ENCODE results near the gene PRPF6.

The PRPF6 gene

GRCh38 chr20:64021124-64021975, 40.4 kb downstream of the PRPF6 start:
- no peak for DNase-seq

DNA sequence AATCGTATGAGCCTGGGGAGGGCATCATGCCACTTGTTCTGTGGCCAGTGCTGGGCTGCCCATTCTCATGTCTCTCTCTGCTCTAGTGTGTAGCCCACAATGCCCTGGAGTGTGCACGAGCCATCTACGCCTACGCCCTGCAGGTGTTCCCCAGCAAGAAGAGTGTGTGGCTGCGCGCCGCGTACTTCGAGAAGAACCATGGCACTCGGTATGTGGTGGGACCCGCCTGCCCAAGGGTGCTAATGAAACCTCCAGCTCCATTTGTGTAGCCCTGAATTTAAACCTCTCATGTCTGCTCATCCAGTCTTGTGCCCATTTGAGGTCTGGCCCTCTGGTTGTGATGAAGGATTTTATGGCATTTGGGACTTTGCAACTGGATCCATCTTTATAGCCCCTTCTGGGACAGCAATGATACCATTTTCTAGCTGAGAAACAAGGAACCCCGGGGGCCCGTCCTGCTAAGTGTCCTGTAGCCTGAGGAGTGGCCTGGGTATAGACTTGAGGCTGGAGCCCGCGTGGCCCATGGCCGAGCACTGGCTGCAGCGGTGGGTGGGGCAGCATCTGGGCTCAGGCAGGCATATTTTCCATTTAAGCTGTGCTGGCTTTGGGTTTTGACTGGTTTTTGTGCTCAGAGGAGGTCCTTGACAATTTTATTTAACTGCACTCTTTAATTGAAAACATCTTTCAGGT, 41.9 kb downstream of the PRPF6 start:
- DNase-seq = no peak

GRCh38 chr20:64023361-64024140, 42.6 kb downstream of the PRPF6 start:
- no peak for DNase-seq

DNA sequence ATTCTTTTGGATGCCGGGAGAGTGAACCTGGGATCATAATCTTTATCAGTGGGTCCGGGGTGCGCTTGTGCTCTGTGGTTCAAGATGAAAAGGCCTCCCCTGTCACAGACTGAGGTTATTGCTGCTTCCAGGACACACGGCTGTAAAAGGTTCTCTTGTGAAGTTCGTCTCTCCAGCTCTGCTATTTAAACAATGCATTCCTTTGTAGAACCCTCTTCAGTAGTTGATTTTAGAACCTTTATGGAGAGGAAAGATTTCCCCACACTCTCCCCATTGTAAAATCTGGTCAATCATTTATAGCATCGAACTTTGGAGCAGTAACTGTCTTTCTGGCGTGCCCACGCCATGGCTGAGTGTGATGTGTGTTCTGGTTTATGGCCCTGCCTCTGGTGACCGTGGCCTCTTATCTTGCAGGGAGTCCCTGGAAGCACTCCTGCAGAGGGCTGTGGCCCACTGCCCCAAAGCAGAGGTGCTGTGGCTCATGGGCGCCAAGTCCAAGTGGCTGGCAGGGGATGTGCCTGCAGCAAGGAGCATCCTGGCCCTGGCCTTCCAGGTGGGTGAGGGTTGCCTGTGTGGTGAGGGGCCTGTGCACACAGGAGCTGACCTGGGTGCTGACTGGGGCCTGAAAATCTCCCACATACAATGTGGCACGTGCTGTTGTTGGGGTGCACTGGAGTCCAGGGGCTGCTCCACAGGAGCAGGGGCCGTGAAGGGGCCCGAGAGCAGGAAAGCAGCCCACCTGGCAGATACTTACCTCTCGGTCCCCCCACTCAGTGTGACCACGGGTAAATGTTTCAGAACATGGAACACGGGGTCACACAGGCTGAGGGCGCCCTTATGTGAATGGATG, 43.4 kb downstream of the PRPF6 start:
- DNase-seq = no peak

DNA sequence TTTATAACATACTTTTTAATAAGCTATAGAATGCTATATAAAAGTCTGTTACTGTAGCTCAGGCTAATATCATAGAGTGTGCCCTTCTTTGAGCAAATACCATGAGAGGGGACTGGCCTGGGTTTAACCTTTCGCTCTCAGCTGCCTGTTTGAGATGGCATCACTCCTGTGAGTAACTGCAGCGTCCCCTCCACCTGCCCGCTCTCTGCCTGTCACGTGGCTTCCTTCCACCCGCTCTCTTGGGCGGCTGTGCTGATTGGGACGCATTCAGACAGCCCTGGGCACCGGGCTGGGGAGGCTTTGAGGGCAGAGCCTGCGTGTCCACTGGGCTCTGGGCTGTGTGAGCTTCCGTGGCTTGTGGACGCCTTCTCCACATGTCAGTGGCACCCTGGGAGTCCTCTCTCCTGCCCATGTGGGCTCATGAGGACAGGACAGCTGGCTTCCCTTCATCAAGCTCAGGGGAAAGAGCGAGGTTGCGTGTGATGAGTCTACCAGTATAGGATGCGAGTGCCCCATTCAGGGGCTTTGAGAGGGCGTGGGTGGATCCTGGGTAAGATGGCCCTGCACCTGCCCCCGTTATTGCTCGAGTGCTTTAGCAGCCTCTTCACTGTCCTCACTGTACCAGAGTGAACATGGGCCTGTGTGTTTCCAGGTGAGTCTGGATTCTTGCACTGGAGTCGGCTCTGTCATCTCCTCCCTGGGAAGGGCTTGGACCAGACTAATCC, 44.3 kb downstream of the PRPF6 start:
- DNase-seq = no peak

DNA sequence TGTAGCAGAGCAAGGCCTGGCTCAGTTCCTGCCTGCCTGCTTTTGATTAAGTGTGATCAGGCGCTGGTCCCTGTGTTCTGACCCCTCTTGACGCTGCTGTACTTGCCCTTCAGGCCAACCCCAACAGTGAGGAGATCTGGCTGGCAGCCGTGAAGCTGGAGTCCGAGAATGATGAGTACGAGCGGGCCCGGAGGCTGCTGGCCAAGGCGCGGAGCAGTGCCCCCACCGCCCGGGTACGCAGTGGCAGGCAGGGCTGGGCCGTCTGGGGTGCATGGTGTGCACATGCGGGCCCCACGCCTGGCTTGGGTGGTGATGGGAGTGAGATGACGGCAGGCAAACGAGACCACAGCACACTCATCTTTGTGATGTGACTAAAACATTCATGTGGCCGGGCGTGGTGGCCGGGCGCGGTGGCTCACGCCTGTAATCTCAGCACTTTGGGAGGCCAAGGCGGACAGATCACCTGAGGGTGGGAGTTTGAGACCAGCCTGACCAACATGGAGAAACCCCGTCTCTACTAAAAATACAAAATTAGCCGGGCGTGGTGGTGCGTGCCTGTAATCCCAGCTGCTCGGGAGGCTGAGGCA, 45.0 kb downstream of the PRPF6 start:
- no peak for DNase-seq

DNA sequence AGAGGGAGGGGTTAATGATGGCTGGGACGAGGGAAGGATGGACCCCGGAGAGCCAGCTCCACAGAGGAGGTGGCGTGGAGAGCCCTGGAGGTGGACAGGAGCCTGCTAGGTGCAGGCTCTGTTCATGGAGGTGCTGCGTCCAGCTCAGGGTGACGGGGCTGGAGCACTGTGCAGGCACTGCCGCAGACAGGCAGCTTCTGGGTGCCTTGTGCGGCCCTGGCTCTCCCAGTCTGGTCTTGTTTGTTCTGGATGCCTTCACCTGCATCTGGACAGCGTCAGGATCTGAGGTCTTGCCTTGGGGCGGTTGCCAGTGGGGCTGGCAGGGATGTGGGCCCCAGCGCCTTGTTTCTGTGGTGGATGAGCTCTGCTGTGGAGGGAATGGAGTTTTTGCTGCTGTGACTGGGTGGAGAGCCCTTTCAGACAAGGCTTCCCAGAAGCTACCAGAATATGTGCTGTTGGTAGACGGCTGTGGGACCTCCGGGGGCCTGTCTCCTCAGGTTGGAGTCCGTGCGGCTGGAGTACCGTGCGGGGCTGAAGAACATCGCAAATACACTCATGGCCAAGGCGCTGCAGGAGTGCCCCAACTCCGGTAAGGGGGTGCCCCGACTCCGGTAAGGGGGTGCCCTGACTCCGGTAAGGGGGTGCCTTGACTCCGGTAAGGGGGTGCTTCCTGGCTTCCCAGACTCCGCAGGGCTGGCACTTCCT, 47.2 kb downstream of the PRPF6 start:
- no peak for DNase-seq

DNA sequence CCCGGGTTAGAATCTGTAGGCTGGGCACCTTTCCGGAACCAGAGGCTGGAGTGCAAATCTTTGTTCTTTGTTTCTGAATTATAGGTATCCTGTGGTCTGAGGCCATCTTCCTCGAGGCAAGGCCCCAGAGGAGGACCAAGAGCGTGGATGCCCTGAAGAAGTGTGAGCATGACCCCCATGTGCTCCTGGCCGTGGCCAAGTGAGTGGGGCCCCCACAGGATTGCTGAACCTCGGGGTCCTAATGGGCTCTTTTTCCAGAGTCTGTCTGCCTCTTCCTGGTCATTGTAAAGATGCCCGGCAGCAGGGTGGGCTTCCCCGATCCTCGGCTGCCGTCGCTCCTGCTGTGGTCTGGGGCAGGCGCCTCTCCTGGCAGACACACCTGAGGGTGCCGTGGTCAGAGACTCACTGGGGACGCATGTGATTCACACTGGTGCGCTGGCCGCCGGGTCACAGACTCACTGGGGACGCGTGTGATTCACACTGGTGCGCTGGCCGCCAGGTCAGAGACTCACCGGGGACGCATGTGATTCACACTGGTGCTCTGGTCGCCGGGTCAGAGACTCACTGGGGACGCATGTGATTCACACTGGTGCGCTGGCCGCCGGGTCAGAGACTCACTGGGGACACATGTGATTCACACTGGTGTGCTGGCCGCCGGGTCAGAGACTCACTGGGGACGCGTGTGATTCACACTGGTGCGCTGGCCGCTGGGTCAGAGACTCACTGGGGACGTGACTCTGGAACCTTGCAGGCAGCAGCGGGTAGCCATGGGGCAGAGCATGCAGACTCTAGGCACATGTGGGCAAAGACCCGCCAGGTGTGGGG, 48.6 kb downstream of the PRPF6 start:
- no peak for DNase-seq

DNA sequence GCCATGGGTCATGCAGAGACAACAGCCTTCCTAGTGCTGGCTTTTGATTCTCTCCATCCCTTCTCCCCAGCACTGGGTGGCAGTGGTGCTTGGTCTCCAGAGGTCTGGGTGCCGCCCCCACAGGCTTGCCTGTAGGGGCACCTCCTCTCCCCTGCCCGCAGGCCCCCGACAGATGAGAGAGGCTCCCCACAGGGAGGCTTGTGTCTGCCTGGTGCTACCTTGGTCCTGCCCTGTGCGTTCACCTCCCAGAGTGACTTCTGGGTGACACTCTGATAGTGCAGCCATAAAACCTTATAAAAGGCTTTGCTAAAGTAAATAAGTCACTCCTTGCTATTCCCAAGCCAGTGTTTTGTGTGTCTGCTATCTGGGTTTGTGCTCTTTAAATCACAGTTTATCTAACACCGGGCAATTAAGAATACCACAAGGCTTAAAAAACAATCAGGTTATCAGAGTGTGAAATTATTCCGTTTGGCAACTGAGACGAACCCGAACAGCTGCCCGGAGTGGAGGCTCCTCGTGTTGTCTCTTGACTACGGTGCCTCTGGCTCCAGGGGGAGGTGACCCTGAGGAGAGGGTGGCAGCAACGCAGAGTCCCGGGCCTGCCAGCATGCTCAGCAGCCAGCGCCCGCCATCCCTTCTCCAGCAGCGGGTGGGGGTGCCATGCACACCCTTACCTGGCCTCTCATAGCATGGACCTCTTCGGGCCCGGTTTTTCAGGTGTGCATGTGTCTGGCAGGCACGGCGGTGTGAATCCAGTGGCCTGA, 49.6 kb downstream of the PRPF6 start:
- DNase-seq = no peak

DNA sequence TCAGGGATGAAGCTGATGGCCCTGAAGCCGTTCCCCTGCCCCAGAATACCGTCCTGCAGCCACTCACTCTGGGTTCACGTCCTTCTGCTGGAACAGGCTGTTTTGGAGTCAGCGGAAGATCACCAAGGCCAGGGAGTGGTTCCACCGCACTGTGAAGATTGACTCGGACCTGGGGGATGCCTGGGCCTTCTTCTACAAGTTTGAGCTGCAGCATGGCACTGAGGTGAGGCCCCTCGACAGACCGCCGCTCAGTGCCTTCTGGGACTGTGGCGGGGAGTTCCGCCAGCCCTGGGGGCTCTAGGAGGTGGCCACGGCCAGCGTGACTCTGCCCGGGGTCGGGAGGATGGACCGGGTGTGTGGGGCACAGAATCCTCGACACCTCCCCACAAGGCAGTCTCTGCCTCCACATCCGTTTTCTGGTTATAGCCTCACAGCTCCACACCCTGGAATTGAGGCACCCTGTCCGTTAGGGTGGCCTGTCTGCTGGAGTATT, 50.9 kb downstream of the PRPF6 start:
- DNase-seq = no peak

- no peak for DNase-seq
Measured at GRCh38 chr20:64032706-64033624, 52.0 kb downstream of the PRPF6 start.

DNA sequence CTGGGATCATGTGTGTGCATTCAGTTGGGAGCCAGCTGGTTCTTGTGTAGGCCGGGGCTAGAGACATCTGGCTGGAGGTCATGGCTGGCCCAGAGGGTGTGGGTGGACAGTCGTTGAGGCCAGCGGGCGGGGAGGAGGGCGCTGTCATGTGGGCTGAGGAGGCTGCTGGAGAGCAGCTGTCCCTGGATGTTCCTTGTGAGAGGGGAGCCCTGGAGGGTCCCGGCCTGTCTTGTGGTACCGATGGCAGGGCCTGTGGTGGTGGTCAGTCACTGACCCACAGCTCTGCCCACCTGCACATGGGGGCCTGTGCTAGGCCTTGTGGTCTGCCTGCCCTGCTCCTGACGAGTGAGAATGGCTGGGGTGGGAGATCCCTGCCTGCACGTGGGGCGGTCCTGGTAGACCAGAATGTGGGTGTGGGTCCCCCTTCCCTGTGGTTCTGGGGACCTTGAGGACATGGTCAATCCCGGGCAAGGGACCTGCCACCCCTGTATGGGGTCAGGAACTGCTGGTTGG, 53.1 kb downstream of the PRPF6 start:
- DNase-seq = no peak

GRCh38 chr20:64035066-64035932, 54.4 kb downstream of the PRPF6 start:
- DNase-seq = no peak

GRCh38 chr20:64035933-64036345, 55.0 kb downstream of the PRPF6 start, which contains the start of gene C20orf204:
TSS of gene C20orf204 (plus strand) at chr20:64036182. CDS start at chr20:64036324, 142 bp downstream.
- DNase-seq = no peak

GRCh38 chr20:64036346-64037198, 55.6 kb downstream of the PRPF6 start:
- DNase-seq = no peak

- DNase-seq = no peak
Measured at GRCh38 chr20:64037199-64037497, 56.2 kb downstream of the PRPF6 start.

Measured in inflammatory macrophage treated with lipopolysaccharide for 4 hours (primary cell).